Inflammatory macrophage treated with lipopolysaccharide for 4 hours (primary cell): ENCODE data around the gene SMAP1.
"Not testable (repeated sequence)": the region's sequence is repeated elsewhere in the genome, so short reads cannot be mapped to it uniquely, and the experiment has no call there.

Experiments used
- DNase-seq: peaks from one replicate; pipeline ENCODE4 v3.0.0-alpha.2; 2020

SMAP1 gene

DNA sequence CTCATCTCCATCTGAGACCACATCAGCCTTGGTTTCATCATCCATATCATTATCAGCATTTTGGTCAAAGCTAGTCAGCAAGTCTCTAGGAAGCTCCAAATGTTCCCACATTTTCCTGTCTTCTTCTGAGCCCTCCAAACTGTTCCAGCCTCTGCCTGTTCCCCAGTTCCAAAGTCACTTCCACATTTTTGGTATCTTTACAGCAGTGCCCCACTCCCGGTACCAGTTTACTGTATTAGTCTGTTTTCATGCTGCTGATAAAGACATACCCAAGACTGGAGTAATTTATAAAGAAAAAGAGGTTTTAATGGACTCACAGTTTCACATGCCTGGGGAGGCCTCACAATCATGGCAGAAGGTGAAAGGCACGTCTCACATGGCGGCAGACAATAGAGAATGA, 74.8 kb downstream of the SMAP1 start:
- peak; percentile 60 for DNase-seq

DNA sequence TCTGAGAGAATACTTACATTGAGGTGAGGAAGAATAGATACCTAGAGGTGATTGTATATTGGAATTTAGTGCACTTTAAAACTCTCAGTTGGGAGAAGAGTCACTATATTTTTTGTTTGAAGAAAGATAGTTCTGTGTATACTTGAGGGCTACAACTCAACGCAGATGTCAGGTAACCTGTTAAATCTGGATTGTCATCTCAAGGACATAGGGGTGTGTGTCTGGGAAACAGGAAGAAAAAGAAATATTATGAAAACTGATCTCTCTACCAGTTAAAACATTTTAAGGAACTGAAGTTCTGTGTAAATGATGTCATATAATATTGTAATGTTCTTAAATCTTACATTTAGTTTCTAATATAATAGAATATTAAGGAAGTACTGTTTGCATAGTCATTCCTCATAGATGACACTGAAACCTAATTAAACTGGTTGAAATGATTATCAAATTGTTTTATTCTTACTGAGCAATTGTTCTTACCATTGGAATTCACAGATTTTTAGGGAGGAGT, 86.2 kb downstream of the SMAP1 start:
- DNase-seq, result peak; percentile 91

DNA sequence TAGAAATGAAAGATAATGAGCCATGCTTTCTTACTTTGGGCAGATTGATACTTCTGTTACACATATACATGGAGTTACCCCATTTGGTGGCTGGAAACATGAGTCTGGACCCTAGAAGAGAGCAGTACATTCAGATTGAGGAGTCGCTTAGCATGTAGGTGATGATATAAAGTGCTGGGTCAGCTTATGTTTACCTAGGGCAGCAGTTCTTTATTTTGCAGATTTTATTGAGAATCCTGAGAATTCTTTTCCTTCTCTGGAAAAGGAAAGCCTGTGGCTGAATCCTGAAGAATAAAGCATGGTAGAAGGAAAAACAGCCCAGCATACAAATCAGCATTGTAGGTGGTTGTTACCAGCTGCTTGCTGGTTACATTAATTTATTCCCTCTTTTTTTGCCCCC, 91.2 kb downstream of the SMAP1 start:
- DNase-seq, result no peak

DNA sequence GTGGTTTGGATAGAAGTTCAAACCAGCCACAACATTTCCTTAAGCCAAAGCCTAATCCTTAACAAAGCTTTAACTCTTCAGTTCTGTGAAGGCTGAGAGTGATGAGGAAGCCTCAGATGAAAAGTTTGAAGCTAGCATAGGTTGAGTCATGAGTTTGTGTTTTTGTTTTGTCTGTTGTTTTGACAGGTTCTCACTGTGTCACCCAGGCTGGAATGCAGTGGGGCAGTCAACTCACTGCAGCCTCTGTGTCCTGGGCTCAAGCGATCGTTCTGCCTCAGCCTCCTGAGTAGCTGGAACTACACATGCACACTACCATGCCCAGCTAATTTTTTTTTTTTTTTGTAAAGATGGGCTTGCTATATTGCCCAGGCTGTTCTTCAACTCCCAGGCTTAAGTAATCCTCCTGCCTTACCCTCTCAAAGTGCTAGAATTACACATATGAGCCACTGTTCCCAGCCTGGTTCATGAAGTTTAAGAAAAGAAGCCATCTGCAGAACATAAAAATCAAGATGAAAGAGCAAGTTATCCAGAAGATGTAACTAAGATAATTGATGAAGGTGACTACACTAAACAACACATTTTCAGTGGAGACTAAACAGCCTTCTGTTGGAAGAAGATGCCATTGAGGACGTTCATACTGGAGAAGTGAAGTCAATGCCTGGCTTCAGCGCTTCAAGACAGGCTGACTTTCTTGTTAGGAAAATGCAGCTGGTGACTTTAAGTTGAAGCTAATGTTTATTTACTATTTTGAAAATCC, 96.2 kb downstream of the SMAP1 start:
- DNase-seq, result no peak

DNA sequence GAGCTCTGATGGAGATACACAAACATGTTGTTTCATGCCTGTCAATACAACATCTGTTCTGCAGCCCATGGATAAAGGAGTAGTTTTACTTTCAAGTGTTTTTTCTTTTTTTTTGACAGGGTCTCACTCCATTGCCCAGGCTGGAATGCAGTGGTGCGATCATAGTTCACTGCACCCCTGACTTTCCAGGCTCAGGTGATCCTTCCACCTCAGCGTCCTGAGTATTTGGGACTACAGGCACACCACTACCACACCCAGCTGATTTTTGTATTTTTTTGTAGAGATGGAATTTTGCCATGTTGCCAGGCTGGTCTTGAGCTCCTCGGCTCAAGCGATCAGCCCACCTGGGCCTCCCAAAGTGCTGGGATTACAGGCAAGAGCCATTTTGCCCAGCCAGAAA, 97.0 kb downstream of the SMAP1 start:
- DNase-seq, result no peak

DNA sequence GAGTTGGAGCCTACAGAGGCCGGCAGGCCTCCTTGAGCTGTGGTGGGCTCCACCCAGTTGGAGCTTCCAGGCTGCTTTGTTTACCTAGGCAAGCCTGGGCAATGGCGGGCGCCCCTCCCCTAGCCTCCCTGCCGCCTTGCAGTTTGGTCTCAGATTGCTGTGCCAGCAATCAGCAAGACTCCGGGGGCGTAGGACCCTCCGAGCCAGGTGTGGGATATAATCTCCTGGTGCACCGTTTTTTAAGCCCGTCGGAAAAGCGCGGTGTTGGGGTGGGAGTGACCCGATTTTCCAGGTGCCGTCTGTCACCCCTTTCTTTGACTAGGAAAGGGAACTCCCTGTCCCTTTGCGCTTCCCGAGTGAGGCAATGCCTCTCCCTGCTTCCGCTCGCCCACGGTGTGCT, 103.7 kb downstream of the SMAP1 start:
- not testable (repeated sequence) for DNase-seq

DNA sequence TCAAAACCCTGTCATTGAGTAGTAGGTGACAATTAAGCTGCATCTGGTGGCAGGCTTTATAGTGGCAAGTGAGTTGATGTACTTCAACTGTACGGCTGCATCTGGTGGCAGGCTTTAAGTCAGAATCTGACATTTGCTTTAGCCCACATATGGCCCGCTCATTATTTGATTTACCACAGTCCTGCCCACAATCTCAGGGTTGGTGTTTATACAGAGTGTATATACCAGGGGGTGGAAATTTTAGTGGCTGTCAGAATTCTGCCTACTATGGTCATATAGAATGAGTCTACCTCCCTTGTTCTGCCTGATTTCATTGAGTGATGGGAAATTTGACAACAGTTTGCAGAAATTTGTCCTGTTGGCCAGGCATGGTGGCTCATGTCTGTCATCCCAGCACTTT, 112.3 kb downstream of the SMAP1 start:
- no peak for DNase-seq

DNA sequence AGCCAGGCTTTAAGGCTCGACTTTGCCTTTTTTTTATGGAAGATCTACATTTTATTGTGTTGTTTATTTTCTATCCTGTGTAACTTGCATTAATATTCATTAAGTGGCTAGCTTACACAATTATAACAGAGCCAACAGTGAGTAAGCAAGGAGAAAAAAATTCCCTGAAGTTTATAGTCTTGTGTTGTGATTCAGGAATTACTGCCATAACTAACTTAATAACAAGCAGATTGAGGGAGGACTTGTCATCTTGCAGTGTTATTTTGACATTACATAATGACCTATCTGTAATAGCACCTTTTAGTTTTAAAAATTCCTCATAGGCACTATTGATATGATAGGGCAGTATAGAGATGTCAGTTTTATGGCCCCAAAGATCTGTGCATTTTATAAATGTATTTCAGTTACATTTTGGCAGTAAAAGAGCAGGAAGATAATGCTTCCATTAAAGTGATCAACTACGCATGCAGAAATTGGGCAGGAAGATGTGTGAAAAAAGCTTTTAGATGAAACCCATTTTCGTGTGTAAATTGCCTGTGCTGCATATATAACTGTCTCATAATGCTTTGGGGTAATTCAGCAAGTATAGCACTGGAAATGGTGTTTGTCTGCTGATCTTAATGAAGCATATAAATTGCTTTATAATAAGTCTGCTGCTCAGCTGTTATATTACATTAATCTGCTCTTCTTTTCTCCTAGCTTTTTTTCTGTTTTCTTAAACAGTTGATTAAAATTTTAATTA, 123.0 kb downstream of the SMAP1 start:
- DNase-seq, result no peak

DNA sequence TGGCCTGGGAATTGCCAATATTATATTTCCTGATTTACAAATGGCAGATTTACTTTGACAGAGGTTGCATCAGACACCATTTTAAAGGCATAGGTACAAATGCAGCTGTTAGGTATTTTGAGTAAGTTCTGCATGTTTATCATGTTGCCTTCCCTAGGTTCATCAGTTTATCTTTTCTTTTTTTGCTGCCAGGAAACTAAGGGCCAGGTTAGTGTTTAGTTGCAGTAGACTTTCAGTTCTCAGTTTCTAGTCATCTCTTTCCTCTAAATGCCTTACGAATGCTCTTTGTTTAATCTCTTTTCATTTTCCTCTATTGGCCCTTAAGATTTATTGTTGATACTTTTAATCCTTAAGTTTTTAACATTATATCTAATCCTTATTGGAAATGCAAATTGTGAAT, 129.9 kb downstream of the SMAP1 start:
- DNase-seq, result no peak

DNA sequence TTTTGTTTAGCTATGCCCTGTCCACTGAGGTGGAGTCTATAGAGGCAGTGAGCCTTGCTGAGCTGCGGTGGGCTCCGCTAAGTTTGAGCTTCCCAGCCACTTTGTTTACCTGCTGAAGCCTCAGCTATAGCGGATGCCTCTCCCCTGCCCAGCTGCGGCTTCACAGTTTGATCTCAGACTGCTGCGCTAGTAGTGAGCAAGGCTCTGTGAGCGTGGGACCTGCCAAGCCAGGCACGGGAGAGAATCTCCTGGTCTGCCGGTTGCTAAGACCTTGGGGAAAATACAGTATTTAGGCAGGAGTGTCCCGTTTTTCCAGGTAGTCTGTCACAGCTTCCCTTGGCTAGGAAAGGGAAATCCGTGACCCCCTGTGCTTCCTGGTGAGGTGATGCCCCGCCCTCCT, 138.4 kb downstream of the SMAP1 start:
- no peak for DNase-seq

DNA sequence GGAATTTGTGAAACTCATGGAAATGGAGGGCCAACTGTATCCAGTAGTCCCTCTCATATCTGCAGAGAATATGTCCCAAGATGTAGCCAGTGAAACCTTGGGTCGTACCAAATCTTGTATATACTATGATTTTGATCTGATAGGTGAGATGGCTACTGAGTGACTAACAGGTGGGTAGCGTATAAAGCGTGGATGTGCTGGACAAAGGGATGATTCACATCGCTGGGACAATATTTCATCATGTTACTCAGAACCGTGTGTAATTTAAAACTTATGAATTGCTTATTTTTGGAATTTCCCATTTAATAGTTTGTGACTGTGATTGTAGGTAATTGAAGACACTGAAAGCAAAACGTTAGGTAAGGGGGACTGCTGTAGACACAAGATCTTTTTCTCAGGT, 144.1 kb downstream of the SMAP1 start:
- no peak for DNase-seq

DNA sequence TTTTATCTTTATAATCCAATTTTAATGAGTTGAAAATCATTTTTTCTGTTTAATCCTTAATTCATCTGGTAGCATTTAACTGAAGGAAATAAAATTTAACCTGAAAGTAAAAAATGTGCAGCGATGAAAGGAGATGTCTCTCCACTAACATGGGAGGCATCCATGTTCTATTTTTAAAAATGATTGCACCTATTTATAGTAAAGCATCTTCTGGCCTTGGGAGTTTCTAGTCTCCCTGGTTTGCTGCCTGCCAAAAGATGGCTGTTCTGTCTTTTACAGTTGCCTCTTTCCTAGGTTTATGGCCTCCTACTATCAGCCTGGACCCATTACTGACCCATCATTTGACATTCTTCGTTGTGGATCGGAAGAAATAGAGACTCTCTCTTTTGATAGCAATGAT, 146.2 kb downstream of the SMAP1 start:
- DNase-seq, result no peak

DNA sequence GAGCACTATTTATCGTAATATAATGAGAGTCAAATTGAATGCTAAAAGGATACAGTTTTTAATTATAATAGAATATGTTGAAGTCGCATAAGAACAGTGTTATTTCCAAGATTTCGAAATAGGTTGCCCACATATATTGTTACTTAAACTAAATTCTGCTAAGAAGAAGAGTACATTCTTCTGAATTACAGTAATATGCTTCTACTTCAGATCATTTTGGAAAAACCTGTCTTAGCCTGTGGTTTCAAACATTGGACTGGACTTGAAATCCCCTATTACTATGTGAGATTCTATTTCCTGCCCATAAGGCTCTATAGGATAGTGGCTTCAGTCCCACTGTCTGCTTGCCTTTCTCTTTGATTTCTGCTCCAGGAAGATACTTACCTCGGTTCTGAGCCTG, 152.0 kb downstream of the SMAP1 start:
- peak; percentile 55 for DNase-seq

DNA sequence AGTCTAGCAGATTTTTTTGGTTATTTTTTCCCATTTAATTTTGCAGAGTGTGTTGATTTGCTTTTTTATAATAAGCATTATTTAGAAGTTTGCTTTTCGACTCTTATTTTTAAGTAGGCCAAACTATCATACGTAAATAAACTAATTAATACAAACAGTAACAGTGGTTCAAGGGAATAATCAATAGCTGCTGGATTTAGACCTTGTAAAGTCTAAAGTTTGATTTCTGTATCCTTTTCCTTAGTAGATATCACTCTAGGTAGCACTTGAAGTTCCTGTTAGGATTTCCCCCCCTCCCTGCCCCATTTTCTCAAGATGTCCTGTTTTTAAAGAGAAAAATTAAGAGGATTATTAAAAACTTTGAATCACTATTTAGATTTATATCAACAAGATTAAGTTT, 153.1 kb downstream of the SMAP1 start:
- no peak for DNase-seq

DNA sequence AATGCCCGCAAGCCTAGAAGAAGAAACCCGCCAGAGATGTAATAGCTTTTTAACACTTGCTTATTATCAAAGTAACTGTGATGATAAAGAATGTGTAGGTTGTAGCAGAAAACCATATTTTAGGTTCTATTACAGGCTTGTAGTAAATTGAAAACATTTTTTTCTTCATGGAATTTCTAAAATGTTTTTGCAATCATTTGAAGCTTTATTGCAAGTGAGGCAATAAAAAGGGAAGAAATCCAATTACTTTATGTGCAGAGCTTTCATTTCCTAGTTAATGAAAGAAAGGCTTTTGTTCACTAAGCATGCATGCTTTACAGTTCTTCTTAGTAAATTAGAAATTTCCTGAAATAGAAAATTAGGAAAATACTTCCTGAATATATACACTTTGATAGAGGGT, 154.1 kb downstream of the SMAP1 start:
- no peak for DNase-seq

DNA sequence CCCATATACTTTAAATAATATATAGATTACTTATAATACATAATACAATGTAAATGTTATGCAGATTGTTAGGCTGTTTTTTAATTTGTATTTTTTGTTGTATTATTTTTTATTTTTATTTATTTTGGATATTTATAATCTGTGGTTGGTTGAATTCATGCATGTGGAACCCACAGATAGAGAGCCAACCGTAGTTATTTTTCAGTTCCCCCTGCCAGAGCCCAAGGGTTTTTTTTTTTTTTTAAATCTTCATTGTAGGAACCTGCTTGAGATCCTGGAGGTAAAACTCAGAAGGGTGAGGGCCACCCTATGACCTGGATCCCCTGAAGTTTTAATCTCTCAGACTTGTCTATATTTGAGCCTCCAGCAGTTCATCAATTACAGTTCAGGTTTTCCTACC, 156.0 kb downstream of the SMAP1 start:
- no peak for DNase-seq

DNA sequence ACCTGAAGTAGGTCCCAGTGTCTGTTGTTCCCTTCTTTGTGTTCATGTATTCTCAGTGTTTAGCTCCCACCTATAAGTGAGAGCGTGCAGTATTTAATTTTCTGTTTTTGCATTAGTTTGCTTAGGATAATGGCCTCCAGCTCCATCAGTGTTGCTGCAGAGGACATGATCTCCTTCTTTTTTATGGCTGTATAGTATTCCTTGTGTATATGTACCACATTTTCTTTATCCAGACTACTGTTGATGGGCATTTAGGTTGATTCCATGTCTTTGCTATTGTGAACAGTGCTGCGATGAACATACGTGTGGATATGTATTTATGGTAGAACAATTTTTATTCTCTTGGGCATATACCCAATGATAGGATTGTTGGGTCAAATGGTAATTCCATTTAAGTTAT, 163.7 kb downstream of the SMAP1 start:
- no peak for DNase-seq

DNA sequence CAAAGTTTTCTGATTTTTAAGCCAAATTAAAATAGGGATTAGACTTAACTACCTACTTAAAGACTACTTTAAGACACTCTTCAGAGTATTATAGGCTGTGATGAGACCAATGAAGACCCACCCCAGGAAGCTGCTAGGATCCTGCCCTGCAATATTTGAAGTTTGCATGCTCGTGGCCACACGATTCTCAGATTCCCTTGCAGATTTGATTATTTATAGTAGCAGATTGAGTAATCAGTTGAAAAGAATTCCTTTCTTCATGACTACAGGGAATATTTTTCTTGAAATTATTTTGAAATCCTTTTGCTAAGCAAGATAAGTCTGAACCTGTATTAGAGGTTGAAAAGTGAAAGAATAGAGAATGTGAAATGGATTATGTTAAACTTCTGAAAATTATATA, 166.8 kb downstream of the SMAP1 start:
- no peak for DNase-seq

DNA sequence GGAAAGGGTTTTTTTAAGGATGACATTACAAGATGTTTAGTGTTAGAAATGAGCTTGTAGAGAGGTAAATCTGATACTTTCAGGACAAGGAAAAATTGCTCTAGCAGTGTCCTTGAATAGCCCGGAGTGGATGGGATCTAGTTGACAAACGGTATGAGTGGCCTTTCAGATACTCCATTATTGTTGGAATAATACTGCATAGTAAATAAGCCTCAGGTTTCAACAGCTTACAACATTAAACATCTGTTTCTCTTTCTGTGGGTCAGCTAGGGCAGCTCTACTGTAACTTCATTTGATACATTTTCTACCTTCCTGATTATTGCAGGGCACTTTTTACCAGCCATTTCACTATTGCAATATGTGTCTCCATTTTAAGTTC, 171.2 kb downstream of the SMAP1 start:
- DNase-seq, result no peak

DNA sequence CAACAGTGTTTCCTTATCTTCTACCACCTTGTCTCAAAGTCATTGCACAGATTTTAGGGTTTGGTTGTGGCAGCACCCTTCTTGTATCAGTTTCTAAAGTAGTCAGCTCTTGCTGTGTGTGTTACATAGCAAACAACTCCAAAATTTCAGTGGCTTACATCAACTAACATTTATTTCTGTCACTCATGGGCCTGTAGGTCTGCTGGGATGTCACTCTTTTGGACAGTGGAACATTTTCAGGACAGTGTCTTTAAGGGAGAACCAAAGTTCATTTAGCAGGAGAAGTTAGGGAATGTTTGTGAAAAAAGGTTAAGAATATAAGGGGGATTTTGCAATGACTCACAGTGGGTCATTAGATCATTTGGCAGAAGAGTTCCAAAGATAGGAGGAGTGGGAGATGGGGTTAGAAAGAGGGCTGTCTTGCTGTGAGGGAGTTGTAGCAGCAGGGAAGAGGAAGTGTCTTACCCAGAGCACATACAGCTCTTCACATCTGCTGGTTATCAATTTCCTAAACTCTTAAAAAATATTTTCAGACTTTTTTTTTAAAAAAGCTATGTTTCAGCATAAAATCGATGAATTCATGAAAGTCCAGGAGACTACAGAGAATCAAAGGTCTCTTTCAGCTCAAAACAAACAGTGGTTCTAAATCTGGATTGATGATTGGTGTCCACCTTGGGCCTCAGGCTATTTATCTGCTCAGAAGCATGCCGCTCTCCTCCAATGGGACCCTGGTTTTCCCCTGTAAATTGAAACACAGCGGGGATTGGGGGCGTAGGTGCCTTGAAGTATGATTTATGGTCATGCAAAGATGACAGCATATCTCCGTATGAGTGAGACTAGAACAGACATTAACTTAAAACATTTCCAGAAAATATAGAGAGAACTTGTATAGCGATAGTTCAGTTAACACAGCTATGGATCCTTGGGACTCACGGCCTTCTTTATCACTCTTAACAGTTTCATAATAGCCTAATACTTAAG, 171.9 kb downstream of the SMAP1 start:
- DNase-seq, result no peak

DNA sequence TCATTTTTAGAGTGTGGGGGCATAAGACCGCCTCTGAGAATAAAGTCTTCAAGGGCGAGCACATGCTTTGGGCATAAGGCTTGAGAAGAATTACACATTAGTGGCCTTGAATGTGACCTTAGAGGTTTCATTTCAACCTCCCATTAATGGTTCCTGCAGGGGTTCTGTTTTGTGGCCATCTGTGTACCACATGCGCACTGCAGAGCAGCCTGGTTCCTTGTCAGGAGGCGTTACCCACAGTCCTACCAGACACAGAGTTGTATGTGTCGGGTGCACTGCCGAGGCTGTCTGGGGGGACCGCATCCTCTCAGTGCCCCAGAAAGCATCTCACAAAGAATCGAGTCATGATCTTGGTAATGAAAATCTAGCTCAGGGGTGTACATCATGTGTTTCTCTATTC, 173.4 kb downstream of the SMAP1 start:
- no peak for DNase-seq

DNA sequence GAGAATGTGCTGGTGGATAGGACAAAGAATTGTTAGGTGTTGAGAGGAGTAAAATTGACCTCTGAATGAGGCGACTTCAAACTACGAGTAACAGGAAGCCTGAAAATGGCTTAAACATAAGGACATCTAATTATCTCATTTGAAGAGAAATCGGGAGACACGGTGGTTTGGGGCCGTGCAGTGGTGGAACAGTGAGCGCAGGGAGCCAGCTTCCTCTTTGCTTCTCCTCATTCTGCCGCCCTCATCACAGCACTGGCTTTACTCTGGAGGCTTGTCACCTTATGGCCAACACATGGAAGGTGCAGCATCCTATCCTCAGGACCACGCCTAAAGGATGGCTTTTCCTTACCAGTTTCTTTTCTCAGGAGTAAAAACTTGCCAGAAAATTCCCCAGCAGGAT, 174.9 kb downstream of the SMAP1 start:
- no peak for DNase-seq

DNA sequence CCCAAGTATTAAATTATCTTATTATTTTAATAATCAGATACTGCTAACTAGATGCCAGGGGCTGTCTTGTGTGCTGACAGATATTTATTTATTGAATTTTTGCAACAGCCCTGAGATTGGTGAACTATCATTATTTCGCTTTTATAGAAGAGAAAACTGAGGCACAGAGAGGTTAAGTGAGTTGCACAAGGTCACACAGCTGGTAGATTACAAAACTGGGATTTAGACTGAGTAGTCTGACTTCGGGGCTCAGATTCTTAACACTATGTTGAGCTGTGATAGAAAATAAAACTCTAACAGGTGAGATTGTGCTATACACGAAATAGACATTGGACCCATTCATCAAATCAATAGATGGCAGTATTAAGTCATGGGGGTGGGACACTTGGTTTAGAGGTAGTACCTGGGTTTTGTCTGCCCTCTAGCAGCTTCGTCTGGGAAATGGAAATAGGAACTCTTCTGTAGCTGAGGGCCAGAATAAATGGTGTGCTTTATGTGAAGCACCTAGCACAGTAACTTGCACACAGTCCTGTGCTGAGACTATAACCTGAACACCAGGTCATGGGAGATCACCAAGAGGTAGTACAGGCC, 175.7 kb downstream of the SMAP1 start:
- no peak for DNase-seq
